Jurkat, Clone E6-1 (cell line): ENCODE data around the gene ITM2B.

Experiments
- DNase-seq: peaks from one replicate; pipeline ENCODE4 v3.0.0-alpha.2; 2011; ENCODE audit warnings: low read depth, low spot score
- H3K4me3 ChIP-seq: 2 replicates; pipeline ENCODE4 v1.5.1; 2011; ENCODE audit warnings: mild to moderate bottlenecking, low read length, control low read depth, moderate library complexity

ITM2B gene

DNA sequence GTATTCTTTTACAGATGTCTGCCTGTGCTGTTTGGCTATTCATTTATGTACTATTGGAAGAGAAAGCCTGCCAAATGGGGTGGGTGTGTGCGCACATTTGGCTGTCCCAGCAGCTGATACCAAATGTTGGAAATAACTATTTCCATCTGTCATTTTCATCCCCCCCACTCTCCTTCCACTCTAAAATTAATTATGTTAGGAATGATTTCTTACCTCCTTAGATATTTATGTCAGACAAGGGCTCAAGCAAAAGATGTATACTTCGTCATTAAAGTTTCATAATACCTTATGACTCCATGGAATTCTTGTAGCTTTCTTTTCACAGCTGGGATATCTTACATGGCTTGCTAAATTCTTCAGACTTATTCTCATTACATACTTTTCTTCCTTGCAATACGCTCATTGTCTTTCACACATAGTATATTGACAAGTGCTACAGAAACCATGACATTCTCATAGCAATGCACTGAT lies 18.6 kb downstream of the ITM2B start:
- H3K4me3 ChIP-seq: no peak overlapping the region
- DNase-seq: no peak

DNA sequence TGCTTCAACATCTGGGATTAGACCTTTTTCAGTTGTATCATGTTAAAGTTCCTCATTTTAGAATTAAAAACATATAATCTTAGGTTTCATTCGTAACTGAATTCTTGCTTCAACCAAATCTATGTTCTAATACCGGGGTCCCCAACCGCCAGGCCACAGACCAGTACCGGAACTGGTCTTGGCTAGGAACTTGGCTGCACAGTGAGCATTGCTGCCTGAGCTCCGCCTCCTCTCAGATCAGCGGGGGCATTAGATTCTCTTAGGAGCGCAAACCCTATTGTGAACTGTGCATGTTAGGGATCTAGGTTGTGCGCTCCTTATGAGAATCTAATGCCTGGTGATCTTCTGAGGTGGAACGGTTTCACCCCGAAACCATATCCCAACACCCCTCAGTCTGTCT lies 19.2 kb downstream of the ITM2B start:
- no peak overlapping the region for H3K4me3 ChIP-seq
- DNase-seq: no peak

DNA sequence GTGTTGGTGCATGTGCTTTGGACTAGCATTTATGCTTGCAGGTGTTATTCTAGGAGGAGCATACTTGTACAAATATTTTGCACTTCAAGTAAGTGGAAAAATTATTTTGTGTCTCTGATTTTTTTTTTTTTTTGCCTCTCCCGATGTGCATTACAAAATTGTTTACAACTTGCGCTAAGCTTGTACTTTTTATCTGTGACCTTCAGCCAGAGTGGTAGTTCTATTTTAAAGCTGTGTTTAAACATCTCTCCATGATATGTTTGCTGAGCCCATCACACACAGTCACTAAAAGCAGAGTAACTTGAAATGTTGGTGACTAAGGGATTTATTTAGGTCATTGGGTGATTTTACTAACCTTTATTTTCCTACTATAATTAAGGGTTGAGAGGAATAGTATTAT lies 20.8 kb downstream of the ITM2B start:
- no peak overlapping the region for H3K4me3 ChIP-seq
- no peak for DNase-seq

DNA sequence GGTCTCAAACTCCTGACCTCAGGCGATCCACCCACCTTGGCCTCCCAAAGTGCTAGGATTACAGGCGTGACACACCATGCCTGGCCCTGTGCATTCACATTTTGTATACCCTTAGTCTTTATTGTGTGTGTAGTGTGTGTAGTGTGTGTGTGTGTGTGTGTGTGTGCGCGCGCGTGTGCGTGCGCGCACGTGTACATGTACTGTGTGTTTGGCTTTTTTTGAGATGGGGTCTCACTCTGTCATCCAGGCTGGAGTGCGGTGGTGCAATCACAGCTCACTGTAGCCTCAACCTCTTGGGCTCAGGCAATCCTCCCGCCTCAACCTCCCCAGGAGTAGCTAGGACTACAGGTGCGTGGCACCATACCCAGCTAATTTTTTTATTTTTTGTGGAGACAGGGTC lies 22.1 kb downstream of the ITM2B start:
- H3K4me3 ChIP-seq: no peak overlapping the region
- no peak for DNase-seq

DNA sequence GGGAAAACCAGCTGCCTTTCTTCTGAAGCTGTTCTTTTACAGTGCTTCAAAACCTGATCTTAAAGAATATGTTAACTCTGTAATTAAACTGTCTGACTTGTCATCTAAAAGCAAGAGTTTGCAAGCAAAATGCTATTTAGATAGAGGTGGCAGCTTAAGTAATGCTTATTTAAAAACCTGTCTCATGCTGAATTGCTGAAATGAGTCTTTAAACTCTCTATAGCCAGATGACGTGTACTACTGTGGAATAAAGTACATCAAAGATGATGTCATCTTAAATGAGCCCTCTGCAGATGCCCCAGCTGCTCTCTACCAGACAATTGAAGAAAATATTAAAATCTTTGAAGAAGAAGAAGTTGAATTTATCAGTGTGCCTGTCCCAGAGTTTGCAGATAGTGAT lies 22.9 kb downstream of the ITM2B start:
- no peak overlapping the region for H3K4me3 ChIP-seq
- DNase-seq: no peak

DNA sequence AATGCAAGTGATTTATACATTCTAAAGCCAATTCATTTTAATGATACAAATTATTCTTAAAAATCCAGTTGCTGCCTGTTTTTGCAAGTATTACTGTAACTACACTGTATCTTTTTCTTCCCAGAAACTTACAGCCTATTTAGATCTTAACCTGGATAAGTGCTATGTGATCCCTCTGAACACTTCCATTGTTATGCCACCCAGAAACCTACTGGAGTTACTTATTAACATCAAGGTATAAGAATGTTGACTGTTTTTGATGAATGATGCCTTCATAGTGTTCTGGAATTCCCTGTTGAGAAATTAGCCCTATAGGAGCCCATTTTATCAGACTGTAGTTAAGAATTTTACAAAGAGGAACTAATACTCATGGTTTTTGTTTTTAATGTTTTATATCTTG lies 25.0 kb downstream of the ITM2B start:
- no peak for DNase-seq
- H3K4me3 ChIP-seq: no peak overlapping the region

DNA sequence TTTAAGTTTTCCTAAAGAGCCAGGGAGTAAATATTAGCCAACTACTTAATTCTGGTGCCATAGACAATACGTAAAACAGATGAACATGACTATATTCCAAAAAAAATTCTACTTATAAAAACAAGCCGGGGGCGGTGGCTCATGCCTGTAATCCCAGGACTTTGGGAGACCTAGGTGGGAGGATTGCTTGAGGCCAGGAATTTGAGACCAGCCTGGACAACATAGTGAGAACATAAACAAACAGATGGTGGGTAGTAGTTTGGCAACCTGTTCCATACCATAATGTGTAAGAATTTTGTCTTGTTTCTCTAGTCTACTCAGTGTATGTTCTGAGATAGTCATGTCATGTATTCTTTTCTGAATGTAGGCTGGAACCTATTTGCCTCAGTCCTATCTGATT lies 25.4 kb downstream of the ITM2B start:
- H3K4me3 ChIP-seq: no peak overlapping the region
- DNase-seq: no peak

DNA sequence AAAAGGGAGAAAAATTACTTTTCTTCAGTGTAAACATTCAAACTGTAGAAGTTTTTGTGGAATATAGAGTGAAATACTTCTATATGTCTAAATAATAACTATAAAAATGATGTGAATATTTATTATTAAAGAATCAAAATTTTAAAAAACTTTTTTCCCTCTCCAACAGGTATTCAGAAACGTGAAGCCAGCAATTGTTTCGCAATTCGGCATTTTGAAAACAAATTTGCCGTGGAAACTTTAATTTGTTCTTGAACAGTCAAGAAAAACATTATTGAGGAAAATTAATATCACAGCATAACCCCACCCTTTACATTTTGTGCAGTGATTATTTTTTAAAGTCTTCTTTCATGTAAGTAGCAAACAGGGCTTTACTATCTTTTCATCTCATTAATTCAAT lies 28.0 kb downstream of the ITM2B start:
- no peak for DNase-seq
- no peak overlapping the region for H3K4me3 ChIP-seq

DNA sequence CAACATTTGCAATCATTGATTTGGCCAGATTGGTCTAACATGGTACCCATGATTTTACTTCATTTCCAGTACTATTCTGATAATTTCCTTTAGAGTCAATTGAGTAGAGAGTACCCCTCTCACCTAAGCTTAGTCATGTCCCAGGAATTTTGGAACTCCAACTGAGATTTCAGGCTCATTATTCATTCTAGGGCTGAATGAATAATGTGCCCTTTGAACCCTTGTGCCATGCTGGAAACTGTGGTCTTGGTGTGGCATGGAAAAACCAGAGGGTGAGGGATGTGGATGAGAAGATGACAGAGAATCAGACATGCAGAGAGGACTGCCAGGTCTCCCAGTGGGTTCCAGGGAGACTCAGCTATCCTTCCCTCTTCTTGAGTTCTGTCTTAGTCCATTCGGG lies 30.2 kb downstream of the ITM2B start:
- DNase-seq: no peak
- H3K4me3 ChIP-seq: no peak overlapping the region

DNA sequence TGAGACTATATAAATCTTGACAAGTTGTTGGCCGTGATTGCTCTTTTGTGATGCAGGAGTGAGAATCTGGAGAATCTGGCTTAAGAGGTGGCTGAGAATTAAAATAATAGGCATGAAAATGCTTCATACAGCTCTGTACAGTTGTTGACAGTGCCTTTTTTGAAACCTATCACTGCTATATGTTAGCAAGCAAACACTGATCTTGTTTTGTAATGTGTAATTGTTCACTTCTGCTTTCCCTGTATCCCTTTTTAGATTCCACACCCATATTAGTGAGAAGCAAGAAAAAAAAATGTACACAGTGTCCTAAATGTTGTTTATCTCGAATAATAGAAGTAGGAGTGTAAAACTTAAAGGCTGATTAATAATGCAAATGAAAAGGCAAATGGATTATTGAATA lies 31.1 kb downstream of the ITM2B start:
- no peak overlapping the region for H3K4me3 ChIP-seq
- no peak for DNase-seq

DNA sequence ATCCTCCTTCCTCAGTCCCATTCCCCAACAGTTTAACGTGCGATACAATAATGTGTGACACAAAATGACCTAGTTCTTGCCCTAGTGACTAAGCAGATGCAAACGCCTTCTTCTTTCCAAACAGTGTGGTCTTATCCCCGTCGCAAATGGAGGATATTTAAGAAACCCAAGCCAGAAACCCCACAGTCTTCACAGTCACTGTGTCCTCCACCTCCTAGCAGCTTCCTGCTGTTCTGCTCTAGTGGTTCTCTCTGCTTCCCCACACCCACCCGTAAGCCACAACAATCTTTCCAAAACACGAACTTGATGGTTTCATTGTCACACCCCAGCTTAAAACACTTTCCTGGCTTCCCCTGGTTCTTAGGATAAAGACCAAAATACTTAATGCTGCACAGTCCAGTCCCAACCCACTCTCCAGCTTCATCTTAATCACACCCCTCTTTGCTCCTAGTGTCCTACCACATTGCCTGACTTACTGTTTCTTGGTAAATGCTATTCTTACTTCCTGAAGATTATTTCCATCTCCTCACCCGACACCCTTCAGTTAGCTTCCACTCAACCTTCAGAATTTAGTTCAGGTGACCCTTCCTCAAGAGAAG lies 32.3 kb downstream of the ITM2B start:
- no peak overlapping the region for H3K4me3 ChIP-seq
- DNase-seq: peak; percentile 79

DNA sequence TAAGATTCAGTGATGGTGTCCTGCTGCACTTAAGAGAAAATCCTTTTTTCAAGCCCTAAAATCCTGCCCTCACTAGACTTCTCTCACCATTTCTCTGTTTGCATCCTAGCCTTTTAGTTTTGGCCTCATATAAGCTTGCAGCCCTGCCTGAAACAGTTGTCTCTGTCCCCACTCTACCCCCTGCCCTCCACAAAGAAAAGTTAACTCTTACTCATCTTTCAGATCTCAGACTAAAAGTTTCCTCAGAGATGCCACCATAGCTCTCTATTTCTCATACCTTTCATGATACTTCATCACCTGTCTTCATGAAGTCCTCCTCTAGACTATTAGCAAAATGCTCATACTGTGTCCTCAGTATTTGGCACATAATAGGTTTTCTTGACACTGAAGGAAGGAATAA lies 33.1 kb downstream of the ITM2B start:
- DNase-seq: no peak
- H3K4me3 ChIP-seq: no peak overlapping the region

DNA sequence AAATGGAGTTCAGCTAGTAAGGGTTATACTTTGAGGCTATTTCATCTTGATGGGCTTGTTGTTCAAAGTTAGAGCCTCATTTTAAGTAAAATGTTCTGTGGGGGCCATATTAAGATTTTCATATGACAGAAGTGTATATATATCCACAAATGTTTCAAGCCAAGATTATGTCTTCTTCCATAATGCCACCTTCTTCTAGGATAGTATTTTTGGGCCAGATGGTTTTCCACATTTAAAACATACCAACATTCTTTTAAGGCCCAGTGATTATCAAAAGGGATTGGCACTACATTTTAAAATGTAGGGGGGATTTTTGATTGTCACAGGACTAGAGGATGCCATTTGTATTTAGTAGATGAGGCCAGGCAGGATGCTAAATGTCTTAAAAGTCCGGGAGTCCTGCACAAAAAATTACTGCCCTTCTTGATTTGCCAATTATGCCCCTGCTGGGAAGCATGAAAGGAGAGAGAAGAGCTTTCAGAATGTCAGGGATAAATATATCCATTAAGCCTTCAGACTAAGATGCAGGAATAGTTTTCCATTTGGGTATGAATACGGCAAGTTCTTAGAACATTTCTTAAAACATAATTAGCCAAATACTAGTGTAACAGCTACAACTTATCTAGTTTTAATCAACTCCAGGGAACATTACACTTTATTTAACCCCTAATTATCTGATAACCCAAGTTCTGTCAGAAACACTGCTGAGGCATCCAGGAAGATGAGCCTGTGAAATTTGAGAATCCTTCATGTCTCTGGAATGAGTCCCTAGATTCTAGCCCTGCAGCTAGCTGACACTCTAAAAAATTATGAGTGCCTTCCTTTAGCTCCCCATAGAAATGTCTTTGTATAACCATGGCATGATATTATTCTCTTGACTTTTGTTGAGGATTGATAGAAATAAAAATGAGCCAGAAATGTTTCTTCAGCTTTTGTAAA lies 34.0 kb downstream of the ITM2B start:
- DNase-seq: no peak
- no peak overlapping the region for H3K4me3 ChIP-seq

DNA sequence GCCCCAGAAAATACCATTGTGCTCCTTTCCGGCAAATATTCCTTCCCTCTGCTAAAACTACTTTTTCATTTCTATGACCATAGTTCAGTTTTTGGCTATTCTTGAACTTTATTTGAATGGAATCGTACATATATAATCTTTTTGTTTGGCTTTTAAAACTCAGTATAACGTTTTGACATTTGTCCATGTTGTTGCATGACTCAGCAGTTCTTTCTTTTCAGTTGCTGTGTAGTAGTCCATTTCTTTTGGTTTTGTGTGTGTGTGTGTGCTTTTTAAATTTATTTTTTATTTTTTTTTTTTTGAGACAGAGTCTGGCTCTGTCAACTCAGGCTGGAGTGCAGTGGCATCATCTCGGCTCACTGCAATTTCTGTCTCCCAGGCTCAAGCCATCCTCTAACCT lies 35.0 kb downstream of the ITM2B start:
- H3K4me3 ChIP-seq: no peak overlapping the region
- DNase-seq: no peak

DNA sequence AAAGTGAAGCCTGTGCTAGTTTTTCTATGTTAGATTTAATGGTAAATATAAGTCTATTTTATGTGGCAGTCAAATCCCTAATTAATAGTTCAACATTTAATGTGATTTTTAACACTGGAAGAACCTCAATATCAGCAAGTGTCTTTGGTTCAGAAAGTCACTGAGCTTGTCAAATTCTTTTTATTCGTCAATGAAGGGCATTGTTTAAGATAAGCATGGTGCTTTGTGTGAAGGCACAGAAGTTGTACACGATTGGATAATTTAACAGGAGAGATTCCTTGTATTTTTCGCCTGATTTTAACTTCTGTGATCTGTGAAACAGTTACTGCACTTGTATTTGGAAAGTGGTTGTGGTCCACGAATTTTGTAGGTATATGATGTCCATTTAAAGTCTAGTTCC lies 40.3 kb downstream of the ITM2B start:
- no peak for DNase-seq
- no peak overlapping the region for H3K4me3 ChIP-seq

DNA sequence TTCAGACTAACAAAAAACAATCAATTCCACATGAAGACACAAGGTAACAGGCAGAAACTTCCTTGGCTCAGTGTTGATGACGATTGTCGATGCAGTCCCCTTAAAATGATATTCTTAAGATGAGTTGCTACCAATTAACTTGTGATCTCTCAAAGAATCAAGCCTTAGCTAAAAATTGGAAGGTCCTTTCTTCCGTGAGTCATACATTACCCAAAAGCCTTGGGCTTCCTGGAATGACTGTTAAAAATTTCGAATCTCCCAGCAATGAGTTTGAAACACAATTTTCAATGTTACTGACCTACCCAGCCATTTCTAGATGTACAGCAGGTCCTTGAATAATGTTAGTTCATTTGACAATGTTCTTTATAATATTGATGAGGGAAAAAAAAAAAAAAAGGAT lies 42.5 kb downstream of the ITM2B start:
- no peak overlapping the region for H3K4me3 ChIP-seq
- no peak for DNase-seq

DNA sequence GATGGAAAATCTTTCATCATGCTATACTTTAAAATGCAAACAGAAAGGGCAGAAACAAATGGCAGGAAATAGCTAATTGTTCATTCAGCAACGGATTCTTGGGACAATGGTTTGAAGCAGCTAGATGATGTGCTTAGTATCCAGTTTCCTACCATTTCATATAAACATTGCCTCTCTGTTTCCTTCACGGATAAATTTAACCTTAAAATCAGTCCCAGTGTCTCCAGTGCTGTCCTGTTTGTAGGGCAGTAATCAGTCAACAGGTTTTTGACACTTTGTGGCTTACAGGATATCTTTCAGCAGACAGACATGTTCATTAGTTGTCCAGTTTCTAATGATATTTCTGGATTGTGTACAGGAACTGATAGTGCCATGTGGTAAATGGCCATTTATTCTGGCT lies 45.8 kb downstream of the ITM2B start:
- no peak for DNase-seq
- H3K4me3 ChIP-seq: no peak overlapping the region

DNA sequence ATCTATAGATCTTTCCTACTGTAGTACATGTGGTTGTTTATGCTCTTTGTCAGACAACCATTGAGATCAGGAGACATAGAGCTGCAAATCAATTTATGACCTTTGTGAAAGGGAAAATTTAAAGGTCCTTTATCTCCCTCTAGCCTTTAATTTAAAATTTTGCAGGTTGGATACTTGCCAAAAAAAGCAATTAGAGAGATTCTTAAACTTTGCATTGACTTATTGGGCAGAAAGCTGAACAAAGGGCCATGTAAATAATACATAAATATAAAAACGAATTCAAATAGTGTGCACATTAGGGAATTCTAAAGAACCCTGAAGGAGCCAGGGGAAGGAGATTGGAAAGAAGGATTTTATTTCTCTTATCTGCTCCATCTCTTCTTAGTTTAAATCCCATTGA lies 48.5 kb downstream of the ITM2B start:
- no peak for DNase-seq
- no peak overlapping the region for H3K4me3 ChIP-seq

DNA sequence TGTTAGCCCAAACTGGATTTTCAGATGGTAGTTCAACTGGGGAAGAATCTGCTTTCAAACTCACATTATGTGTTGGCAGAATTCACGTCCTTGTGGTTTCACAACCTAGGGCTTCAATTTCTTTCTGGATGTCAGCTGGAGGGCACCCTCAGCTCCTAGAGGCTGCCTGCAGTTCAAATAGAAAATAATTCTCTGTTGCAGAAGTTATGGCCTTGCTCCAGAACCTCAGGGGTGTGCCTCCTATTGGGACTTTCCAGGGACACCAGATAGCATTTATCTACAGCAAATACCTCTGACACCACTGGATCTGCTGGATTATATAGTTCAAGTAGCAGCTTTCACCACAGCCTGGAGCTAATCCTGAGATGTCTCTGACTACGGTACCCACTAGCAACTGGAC lies 58.7 kb downstream of the ITM2B start:
- no peak for DNase-seq
- no peak overlapping the region for H3K4me3 ChIP-seq

DNA sequence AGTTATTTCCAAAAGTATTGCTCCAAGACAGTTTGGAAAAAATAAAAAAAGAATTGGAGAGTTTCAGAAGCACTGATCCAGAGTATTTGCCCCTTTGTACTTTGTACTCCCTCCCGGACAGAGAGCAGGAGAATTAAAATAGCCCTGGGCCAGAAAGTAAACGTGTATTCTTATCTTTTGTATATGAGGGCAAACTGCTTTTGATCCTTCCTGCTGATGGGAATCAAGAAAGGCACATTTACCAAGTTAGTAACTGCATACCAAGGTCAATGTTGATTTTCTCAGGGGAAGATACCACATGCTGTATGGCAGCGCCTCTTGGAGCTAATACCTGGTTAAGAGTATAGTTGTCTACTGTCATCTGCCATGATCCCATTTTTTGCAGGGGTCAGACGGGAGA lies 59.6 kb downstream of the ITM2B start:
- no peak overlapping the region for H3K4me3 ChIP-seq
- no peak for DNase-seq

DNA sequence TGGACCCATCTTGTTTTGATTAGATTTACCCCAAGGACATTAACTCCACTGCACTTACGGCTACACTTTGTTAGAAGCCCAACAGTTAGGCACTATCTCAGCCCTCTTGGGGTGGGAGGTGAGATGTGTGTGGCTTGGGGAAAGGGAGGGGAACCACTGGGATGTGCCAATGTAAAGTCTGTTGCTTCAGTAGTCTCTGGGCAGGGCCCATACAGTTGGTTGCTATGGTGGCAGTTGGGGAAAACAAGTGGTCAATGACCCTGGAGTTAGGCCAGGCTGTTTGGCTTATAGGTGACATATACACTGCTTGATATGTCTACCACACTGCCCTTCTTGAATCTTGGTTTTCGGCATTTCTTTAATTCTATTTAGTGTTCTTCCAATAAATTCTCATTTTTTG lies 61.6 kb downstream of the ITM2B start:
- no peak for DNase-seq
- H3K4me3 ChIP-seq: no peak overlapping the region
